ENCODE measurements around the gene BACH1.
"Not testable (repeated sequence)": the region's sequence is repeated elsewhere in the genome, so short reads cannot be mapped to it uniquely, and the experiment has no call there.

BACH1 gene

GRCh38 chr21:29298348-29299045, at the start of gene BACH1:
Gene BACH1 (plus strand): TSS chr21:29298922. CDS start chr21:29321281, 22,359 bp downstream.
- peak; percentile 52 for DNase-seq (ENCODE audit: low read depth, low spot score)
- CTCF ChIA-PET = interaction anchor here (0.6 to 5.1 kb wide), 9 partner anchors 9 to 149 kb away, joined by 3 to 42 read pairs (median 4); no protein-coding TSS in a partner anchor
- peak within 1 kb of the TSS; percentile 96 for H3K4me3 ChIP-seq (ENCODE audit: low read depth, low read length)
- peak; percentile 62 for TF ChIP-seq CTCF (IDR thresholded peaks at IDR 0.05; ENCODE audit: insufficient read depth, low read length, missing control alignments)
- POLR2A ChIA-PET = interaction anchor here (0.5 to 3.6 kb wide), 12 partner anchors 39 to 225 kb away, joined by 3 to 23 read pairs (median 4); partner anchors contain the start of gene CCT8

- H3K4me3 ChIP-seq (ENCODE audit: low read depth, low read length); POLR2A ChIA-PET; DNase-seq (ENCODE audit: low read depth, low spot score): not testable (repeated sequence)
- CTCF ChIA-PET = interaction anchor here (0.6 kb wide), 1 partner anchor 18 kb away, joined by 3 read pairs; no protein-coding TSS in a partner anchor
Measured at GRCh38 chr21:29249289-29249688, 49.4 kb upstream of the BACH1 start.

- ChIA-PET CTCF (no interaction called here), POLR2A (no interaction called here)
- TF ChIP-seq CTCF (IDR thresholded peaks at IDR 0.05; ENCODE audit: insufficient read depth, low read length, missing control alignments) = no peak
- no peak for DNase-seq (ENCODE audit: low read depth, low spot score)
- H3K4me3 ChIP-seq (ENCODE audit: low read depth, low read length) = no peak overlapping the region
Measured at GRCh38 chr21:29250636-29251035, 48.1 kb upstream of the BACH1 start.

- POLR2A ChIA-PET; H3K4me3 ChIP-seq (ENCODE audit: low read depth, low read length); DNase-seq (ENCODE audit: low read depth, low spot score): not testable (repeated sequence)
- CTCF ChIA-PET = interaction anchor here (2.0 kb wide), 1 partner anchor 17 kb away, joined by 5 read pairs; no protein-coding TSS in a partner anchor
Measured at GRCh38 chr21:29253861-29254260, 44.9 kb upstream of the BACH1 start.

- no peak for TF ChIP-seq CTCF (IDR thresholded peaks at IDR 0.05; ENCODE audit: insufficient read depth, low read length, missing control alignments)
- CTCF ChIA-PET = interaction anchor here (2.0 kb wide), 1 partner anchor 18 kb away, joined by 5 read pairs; no protein-coding TSS in a partner anchor
- POLR2A ChIA-PET = no interaction called here
- no peak for DNase-seq (ENCODE audit: low read depth, low spot score)
- no peak overlapping the region for H3K4me3 ChIP-seq (ENCODE audit: low read depth, low read length)
Measured at GRCh38 chr21:29254550-29254949, 44.2 kb upstream of the BACH1 start.

- POLR2A ChIA-PET = no interaction called here
- no peak overlapping the region for H3K4me3 ChIP-seq (ENCODE audit: low read depth, low read length)
- TF ChIP-seq CTCF (IDR thresholded peaks at IDR 0.05; ENCODE audit: insufficient read depth, low read length, missing control alignments) = no peak
- CTCF ChIA-PET = interaction anchor here (1.0 kb wide), 1 partner anchor 9 kb away, joined by 4 read pairs; no protein-coding TSS in a partner anchor
- DNase-seq (ENCODE audit: low read depth, low spot score) = no peak
Measured at GRCh38 chr21:29256126-29256910, 42.4 kb upstream of the BACH1 start.

- H3K4me3 ChIP-seq (ENCODE audit: low read depth, low read length) = no peak overlapping the region
- POLR2A ChIA-PET = no interaction called here
- no peak for TF ChIP-seq CTCF (IDR thresholded peaks at IDR 0.05; ENCODE audit: insufficient read depth, low read length, missing control alignments)
- CTCF ChIA-PET = interaction anchor here (1.1 kb wide), 1 partner anchor 10 kb away, joined by 3 read pairs; no protein-coding TSS in a partner anchor
- DNase-seq (ENCODE audit: low read depth, low spot score) = no peak
Measured at GRCh38 chr21:29257701-29258100, 41.0 kb upstream of the BACH1 start.
